Activated CD4-positive, alpha-beta T cell treated with anti-CD3 and anti-CD28 coated beads for 24 hours (primary cell): ENCODE data around the gene C11orf91.
"Not testable (repeated sequence)": the region's sequence is repeated elsewhere in the genome, so short reads cannot be mapped to it uniquely, and the experiment has no call there.

Experiments used
- DNase-seq, 2 donors: peaks; one replicate each; pipeline ENCODE4 v3.0.0-alpha.2; 2020; ENCODE audit warnings: low read depth in 2 of 2

The C11orf91 gene

DNA sequence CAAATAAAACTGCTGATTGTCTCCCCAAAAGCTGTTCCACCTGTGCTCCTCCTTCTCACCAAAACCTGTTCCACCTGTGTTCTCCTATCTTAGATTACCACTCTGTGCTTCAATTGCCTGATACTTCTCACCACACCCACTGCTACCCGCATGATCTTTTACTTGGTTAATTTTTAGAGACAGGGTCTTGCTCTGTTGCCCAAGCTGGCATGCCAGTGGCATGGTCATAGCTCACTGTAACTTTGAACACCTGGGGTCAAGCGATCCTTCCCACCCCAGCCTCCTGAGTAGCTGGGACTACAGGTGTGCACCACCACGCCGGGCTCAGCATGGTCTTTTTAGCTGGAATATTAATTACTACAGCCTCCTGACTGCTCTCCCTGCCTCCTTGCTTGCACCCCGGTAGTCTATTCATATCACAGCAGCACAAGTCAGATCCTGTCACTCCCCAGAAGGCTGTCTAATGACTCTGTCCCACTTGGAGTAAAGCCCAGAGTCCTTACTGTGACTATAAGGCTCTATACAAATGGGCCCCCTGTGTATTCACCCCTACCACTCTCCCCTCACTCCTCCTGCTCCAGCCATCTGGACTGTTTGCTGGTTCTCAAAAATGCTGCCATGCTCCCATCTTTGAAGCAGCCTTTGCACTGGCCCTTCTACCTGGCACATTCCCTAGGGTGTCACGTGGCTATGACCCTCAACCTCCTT lies 3.5 kb downstream of the C11orf91 start:
- no peak for DNase-seq

DNA sequence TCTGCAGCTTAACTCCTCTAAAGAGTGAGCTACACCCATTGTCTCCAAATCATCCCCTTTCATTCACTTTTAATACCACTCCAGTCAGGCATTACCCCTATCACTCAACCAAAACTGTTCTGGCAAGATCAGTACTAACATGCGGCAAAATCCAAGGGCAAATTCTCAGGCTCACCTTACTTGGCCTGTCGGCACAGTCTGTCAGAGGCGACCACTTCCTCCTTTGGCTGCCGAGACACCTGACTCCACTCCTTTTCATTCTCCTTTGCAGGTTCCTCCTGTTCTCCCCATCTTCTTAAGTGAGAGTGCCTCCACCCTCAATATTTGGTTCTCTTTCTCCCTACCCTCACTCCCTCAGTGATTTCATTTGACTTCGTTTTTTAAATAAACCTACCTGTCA lies 4.2 kb downstream of the C11orf91 start:
- no peak for DNase-seq

DNA sequence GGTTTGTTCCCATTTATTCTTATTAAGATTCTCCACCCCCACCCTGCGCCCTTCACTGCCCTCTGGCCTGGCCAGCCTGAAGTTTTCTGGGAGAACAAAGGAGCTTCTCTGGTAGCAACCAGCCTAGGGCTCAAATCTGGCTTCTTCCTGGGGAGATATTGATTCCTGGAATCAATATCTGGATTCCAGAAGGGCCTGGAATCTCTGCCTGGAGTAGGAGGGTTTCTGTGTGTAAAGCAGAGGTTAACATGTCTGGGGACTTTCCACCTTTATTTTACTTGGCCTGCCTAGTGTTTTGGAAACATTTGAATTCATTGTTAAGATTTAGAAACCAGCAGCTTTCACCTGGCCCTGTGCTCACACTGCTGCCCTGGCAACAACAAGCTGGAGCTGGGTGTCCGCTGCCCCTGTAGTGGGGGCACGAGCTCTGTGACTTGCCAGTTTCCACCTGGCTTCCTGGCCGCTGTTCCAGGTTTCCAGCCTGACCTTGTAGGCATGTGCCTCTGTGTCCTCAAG lies 5.5 kb downstream of the C11orf91 start:
- DNase-seq, result no peak

DNA sequence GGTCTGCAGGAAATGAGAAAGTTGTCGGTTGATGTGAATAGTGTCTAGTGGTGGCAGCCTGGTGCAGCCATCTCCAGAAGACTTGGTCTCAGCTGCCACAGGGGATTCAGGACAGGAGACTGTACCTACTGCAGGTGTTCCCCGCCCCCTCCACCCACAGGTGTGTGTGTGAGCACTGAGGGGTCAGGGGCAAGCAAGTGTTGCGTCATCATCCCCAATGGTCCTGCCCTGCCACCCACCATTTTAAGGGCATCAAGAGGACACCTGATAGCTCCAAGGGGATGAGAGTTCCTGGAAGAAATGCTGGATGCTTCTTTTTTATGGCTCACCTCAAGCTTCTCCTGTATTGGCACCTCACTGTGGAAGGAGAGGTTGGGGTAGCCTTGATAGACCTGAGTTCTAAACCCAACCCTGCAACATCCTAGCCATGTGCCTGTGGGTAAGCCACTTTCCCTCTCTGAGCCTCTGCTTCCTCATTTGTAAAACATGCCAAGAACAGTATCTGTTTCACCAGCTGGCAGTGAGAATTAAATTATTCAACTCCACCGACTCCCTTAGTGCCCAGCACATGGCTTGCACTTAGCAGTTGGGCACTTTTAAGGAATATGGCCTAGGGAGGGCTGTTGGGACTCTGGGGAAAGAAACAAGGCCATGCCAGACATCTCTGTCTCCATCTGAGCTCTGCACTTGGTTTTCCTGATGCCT lies 6.1 kb downstream of the C11orf91 start:
- DNase-seq, result no peak

DNA sequence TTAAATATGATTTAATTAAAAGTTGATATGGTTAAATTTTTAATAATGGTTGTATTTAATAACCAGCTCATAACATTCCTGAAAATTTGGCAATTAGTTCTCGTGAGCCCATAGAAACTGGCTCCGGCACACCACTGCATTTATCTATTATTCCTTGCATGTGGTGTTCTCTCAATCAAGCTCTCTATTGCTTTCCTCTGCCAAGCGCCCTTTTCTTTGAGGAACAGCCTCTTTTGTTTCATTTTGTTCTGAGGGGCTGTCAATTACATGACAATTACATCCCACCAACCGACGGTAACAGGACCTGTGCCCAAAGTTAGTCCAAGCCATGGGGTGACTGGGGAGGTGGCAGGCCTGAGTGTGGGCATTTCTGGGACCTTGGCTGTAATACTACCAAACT lies 8.1 kb downstream of the C11orf91 start:
- no peak for DNase-seq

DNA sequence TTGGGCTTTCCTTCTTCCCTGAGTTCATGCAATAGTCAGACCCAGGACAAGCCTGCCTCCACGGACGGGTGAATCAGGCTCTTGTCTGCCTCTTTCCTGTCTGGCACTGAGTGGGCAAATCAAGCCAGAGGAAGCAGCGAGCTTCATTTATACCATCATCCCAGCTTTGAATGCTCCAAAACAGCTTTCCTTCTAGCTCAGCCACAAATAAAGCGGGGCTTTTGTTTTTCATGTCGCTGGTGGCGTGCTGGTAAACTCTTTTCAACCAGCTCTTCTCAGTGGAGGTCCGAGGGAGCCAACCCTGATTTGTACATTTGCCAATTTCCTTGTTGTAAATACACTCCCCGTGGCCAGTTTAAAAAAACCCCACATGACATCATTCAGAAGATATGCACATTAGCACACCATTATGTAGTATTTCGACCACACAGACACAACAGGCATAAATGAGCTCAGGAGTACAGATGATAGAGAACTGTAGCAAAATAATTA lies 8.6 kb downstream of the C11orf91 start:
- DNase-seq, result no peak

DNA sequence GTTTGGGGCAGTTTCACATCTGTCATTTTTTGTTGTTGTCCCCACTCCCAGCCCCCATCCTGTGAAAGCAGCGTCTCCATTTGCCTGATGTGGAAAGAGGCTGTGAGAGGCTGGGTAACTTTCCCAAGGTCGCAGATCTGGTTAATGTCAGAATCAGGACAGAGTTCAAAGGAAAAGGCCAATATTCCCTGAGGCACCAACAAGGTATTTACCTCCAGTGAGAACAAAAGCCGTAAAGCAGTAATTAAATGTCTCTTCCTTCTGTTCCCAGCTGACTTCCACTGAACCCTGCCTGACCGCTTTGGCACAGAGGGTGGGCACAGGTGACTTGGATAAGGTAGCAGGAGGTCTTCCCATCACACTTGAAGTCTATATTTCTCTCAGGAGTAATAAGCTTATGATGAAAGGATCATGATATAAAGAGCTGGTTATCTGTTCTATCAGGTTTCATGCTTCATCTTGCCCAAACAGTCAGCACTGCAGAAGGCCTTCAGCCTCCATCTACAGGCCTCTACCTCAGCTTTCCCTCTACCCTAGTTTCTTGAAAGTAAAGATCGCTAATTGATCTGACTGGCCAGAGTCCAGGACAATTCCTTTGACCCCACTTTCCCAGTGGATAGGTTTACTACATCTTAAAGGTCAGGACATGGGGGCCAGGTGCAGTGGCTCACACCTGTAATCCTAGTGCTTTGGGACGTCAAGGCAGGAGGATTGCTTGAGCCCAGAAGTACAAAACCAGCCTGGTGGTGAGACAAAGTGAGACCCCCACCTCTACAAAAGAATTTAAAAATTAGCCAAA lies 9.4 kb downstream of the C11orf91 start:
- DNase-seq, result no peak

DNA sequence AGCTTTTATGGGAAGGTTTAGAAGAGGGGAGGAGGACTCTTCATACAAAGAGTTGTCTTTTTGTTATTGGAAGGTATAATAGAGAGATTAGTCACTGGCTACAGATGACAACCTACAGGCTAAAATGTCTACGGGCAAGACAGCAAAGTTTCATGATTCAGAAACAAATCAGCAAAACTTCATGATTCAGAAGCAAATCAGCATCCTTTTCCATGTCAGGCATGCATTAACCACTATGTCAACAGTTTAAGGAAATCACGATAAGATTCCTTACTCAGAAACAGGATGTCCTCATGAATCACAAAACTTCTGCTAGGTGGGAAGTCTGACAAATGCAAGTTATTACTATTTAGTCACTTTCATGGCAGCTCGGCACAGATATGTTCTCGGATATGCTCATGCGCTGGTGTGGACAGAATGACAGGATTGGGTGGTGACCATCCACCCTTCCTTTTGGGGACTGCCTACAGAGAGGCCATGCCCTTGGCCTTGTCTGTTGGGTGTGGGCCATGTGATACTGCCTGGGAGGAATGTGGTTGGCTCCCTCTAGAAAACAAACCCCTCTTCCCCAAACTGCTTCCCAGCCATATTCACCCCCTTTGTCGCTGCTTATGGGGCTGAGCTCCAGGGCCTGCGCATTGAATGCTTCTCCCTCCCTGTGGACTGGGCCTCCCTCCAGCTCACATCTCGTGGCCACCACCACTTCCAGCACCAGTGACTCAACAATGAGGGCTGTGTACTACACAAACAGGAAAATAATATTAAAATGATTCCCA lies 10.1 kb downstream of the C11orf91 start:
- DNase-seq, result no peak

DNA sequence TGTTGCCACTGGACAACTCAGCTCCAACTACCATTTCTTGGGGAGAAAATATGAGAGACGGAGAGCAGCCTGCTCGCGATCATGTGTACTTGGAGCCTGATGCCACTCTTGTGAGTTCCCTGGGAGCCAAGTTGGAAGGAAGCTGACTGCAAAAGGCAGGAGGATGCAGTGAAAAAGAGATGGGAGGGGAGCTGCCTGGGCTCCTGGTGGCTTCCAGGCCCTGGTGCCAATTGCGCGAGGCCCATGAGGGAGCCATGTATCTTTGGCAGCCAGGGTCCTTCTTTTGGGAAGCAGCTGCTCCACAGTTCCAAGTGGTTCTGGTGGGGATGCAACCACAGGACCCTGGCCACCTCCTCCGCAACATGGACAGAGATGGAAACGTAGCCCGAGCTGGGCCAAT lies 11.1 kb downstream of the C11orf91 start:
- DNase-seq, result no peak

DNA sequence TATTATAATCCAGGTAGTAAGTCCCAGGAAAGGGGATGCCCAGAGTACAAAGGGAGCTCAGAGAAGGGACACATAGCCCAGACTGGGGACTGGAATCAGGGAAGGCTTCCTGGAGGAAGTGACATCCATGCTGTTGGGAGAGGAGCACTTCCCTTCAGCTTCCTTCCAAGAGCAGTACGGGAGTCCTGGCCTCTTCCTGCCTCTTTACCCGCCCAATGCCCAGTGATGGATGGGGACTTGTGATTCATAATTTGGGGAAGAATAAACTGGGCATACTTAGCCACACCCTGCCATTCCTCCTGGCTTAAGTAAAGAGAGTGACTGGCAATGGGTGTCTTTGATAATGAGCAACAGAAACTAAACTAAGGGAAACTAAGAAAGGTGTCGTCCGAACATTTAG lies 11.5 kb downstream of the C11orf91 start:
- no peak for DNase-seq

DNA sequence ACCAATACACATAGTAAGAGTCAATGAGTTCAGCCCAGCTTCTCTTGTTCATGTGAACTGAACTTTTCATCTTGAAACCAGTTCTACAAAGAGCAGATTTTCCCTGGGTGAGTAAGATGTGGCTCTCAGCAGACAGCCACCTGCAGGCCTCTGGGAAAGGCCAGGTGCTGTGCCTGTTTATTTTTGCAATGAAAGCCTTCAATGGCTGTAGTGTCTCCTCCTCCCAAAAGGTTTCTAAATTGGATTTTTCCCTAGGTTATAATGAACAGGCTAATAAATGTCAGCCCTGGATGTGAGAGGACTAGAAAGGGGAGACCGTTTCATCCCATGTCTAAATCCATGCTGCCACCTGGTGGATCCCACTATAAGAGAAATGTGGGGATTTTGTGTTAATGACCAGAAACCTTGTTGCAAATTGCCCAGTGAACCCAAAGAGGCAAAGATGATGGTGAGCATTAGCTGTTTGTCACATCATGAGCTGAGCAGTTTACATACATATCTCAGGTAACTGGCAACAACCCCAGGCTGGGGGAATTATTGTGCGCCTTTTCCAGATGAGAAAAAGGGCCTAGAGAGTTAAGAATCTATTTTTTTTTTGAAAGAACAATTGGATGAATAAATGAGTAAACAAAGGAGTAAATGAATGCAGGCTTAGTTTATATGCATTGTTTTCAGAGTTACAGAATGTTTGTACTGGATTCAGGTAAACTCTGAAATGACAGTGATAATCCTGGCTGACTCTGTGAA lies 12.7 kb downstream of the C11orf91 start:
- DNase-seq, result no peak

DNA sequence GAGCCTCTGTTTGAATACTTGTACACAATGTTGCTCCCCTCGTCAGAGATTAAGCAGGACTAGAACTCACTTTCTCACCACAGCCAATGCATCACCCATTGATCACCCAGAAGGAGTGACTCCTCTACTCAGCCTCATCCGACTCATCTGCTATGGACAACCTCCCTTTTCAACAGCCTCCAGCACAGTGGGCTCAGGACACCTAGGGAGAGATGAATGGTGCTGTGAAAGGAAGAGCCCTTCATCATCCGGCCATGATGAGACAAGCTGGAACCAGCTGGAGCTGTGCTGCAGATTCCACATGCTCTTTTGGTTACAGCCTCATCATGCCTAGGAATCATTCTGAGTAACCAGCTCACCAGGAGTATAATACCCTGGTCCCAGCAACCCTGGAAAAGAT lies 15.5 kb downstream of the C11orf91 start:
- no peak for DNase-seq

DNA sequence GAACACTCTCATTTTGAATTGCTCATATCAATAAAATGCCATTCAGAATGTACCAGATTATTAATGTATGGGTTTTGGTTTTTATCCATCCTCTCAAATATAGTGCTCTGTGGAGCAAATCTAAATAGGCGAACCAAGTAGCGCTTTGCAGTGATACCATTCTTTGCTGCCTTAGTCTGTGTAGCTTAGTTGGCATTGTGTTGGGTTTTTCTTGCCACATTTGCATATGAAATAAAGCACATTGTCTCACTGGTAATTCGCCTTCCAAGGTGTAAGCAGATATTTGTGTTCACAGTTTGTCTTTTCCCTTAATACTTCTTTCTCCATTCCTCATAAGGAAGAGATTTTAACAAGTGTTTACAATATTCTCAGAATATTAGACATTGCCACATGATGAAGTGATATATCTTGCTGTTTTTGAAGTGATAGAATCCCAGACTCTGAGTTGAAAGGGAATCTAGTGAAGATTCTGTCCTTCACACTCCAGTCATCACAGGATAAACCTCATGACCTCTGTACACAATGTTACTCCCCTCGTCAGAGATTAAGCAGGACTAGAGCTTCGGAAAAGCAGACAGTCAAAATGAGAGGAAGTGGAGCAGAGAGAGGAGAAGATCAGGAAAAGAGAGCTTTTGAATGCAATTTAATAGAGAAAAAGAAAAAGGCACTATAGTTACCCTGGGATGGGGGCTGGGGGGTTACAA lies 16.5 kb downstream of the C11orf91 start:
- no peak for DNase-seq

DNA sequence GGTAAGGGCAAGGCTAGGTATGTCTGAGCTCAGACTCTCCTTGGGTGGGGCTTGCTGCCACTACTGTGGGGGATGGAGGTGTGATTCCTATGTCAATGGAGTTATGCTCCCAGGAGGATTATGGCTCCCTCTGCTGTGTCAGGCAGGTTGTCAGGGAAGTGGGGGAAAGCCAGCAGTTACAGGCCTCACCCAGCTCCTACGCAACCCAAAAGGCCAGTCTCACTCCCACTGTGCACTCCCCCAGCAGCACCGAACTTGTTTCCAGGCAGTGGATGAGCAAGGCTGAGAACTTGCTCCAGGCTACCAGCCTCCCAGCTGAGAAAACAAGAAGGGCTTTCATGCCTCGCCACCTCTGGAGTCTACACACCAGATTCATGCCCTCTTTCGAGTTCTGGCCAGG lies 18.2 kb downstream of the C11orf91 start:
- DNase-seq, result no peak

DNA sequence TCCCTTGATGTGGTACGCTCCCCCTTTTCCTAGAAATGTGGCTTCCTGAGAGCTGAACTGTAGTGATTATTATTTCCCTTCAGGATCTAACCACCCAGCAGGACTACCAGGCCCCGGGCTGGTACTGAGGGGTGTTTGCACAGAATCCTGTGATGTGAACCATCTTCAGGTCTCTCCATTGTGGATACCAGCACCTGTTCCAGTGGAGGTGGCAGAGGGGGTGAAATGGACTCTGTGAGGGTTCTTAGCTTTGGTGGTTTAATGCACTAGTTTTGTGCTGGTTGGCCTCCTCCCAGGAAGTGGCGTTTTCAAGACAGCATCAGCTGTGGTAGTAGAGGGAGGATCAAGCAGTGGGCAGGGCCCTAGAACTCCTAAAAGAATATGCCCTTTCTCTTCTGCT lies 18.6 kb downstream of the C11orf91 start:
- no peak for DNase-seq

DNA sequence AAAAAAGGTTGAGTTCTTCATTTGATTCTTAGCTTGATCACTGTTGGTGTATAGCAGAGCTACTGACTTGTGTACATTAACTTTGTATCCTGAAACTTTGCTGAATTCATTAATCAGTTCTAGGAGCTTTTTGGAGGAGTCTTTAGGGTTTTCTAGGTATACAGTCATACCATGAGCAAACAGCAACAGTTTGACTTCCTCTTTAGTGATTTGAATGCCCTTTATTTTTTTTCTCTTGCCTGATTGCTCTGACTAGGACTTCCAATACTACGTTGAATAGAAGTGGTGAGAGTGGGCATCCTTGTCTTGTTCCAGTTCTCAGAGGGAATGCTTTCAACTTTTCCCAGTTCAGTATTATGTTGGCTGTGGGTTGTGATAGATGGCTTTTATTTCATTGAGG lies 22.0 kb downstream of the C11orf91 start:
- not testable (repeated sequence) for DNase-seq

DNA sequence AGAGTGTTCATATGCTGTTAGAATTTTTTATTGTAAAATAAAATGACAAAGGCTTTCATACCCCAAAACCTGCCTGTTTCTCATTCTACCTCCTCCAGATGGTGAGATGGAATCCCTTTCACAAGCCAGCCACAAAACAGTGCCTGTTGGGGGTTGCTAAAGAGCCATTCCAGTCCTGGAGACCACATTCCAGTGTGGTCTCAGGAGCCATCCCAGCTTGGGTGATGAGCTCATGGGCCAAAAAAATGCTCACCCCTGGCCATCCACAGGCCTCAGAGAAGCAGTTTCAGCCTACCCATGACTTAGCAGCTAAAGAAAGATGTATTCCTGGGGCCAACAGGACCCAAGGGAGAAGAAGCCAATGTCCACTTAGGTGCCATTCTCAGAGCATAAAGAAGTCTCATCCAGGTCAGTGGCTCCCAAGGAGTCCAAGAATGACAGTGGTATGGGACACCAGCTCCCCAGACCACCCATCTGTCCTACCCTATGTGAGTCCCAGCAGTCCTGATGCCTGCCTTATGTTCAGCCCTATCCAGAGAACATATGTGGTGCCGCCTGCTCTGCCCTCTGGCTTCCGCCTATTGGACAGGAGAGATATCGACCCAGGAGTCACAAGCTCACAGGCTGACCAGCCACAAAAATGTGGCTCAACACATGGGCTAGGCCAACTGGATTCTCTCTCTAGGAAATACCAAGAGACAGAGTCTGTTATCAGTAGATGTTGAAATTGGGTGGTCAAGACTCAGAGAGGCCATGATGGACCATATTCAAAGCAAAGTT lies 26.4 kb downstream of the C11orf91 start:
- DNase-seq, result no peak

DNA sequence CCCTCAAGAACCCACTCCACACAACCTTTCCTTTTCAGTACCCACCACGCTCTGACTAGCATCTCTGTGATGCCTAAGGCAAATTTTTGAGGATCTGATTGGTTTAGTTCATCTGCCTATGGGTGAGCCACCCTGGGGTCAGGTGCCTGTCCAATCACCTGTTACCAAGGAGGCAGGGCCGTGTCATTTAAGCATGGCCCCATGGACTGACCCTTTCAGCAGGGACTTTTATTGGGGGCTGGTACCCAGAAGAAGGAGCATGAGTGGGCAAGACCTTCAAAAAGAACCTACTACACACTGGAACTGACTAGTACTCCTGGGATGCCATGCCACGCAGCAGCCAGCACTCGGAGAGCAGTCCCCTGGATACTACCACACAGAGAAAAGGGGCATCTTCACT lies 28.4 kb downstream of the C11orf91 start:
- DNase-seq, result no peak

DNA sequence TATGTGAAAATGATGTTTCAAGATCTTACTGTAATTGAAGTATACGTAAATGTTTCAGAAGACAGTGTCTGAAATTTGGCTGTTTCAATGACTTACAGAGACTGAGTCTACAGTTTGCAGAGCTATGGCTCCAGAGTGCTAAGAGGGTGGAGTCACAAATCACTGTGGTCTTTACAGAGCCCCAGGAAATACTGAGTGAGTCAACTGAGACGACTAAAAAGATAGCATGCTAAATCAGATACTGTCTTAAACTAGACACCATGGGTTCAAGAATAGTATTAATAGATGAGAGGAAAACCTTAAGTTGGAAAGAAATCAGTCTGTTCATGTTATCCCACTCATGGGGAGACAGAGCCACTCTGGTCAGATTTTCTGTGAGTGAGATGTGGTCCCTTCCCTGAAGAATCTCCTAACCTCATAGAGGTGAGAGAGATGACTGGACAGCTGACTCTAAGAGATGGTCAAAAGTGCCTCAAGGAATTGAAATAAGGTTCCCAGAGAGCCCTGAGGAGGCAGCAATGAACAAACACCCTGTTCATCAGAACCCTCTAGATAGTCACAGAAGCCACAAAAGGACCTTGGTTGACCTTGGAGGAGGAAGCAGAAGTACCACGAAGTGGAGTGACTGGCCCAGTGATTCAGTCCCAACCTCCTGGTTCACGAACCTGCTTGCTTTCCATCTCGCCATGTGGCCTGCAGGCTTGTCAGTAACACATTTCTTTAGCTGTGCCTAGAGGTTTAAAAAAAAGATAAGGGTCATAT lies 30.2 kb downstream of the C11orf91 start:
- DNase-seq, result no peak
